ACC112 (cell line): ENCODE measurements around the gene FER1L5.
A peak's percentile ranks its signal among the peaks of the same experiment; 100 is the strongest.

ENCODE experiments used
- H2AFZ ChIP-seq: fragments of 200-600 bp; sonication (generic); one replicate; pipeline ENCODE4 v1.6.0; 2017; ENCODE audit warnings: antibody characterized with exemption, low read length; ENCODE audit not compliant: unreplicated experiment
- H3K27ac ChIP-seq: fragments of 200-600 bp; sonication (generic); 2 replicates; pipeline ENCODE4 v1.5.1; 2014; ENCODE audit warnings: low read depth, mild to moderate bottlenecking, antibody characterized with exemption, low read length, moderate library complexity
- H3K27me3 ChIP-seq: fragments of 200-600 bp; sonication (generic); 2 replicates; pipeline ENCODE4 v1.6.1; 2014; ENCODE audit warnings: mild to moderate bottlenecking, antibody characterized with exemption, low read length, moderate library complexity, mixed read lengths; ENCODE audit not compliant: insufficient read depth
- H3K36me3 ChIP-seq: fragments of 200-600 bp; sonication (generic); 2 replicates; pipeline ENCODE4 v1.6.1; 2016; ENCODE audit warnings: mild to moderate bottlenecking, antibody characterized with exemption, low read length, moderate library complexity, mixed read lengths; ENCODE audit not compliant: insufficient read depth
- H3K4me1 ChIP-seq: fragments of 200-600 bp; sonication (generic); one replicate; pipeline ENCODE4 v1.6.1; 2016; ENCODE audit warnings: low read length, mixed read lengths; ENCODE audit not compliant: insufficient read depth, unreplicated experiment, control insufficient read depth
- H3K4me3 ChIP-seq: fragments of 200-600 bp; sonication (generic); 2 replicates; pipeline ENCODE4 v1.5.1; 2014; ENCODE audit warnings: mild to moderate bottlenecking, low read depth, low read length
- H3K79me2 ChIP-seq: fragments of 200-600 bp; sonication (generic); one replicate; pipeline ENCODE4 v1.6.0; 2016; ENCODE audit warnings: low read length; ENCODE audit not compliant: control insufficient read depth, unreplicated experiment, insufficient read depth

Gene FER1L5

DNA sequence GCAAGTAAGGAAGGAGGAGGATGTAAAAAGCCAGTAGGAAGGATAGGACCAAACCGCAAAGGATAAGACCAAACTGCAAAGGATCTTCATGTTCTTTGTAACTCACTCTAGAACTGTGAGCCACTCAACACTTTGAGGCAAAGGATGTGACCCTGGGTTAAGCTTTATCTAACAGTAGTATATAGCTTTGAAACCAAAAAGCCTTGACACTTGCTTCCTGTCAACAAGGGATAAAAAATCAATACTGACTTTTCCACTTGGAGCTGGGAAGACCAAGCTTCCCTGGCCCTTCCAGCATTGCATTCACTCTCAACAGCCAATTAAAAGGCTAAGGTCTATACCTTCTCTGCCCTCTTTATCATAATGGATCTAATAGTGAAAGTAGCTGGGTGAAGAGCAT is 26.4 kb upstream of the FER1L5 start:
- Histone ChIP-seq H3K36me3 (peaks cover 16% of the 10 kb centered on the region), H3K4me1 (peaks cover 37% of the 10 kb centered on the region)

DNA sequence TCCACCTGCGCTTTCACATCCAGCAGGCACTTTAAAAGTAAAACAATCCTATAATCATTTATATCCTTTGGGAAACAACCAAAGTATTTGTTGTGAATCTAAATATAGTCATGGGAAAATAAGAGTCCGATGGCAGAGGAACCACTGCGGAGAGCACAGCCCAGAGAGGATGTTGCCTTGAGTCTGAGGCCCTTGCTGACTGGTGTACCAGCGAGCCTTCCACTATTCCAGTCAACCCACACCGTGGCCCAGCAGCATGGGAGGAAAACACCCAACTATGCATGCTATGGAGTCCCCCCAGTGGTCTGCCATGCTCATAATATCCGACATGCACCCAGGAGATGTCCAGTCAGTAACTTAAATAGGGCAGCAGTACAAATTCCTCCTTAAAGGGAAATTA is 26.0 kb upstream of the FER1L5 start:
- Histone ChIP-seq H2AFZ (no peak overlapping the region), H3K27me3 (no peaks in the 10 kb centered on the region), H3K36me3 (peaks cover 15% of the 10 kb centered on the region), H3K79me2 (peaks cover 12% of the 10 kb centered on the region), H3K4me3 (no peak overlapping the region), H3K4me1 (peaks cover 37% of the 10 kb centered on the region), H3K27ac (peak overlapping the region; percentile 90)

More for the DNA sequence above, 26.4 kb upstream of the FER1L5 start:
- Histone ChIP-seq H3K4me3 (no peak overlapping the region), H3K27ac (no peak overlapping the region), H3K27me3 (no peaks in the 10 kb centered on the region), H2AFZ (no peak overlapping the region), H3K79me2 (peaks cover 12% of the 10 kb centered on the region)

DNA sequence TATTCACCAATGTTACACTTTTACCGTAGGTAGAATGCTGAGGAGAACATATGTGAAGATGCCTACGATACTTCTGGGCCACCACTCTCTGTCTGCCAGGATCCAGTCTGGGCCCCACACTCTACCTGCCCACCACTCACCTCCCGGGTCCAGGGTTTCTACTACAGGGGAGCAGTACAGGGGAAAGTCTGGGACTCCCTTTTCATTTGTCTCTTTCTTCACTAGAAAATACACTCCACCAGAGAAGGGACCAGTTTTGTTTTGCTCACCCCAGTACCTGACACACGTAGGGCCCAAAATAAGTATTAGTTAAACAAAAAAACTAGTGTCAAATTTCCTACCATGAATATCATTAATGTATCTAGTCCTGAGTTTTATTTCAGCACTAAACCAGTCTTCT is 25.6 kb upstream of the FER1L5 start:
- Histone ChIP-seq H3K79me2 (peaks cover 12% of the 10 kb centered on the region), H3K4me1 (peaks cover 37% of the 10 kb centered on the region), H3K4me3 (no peak overlapping the region), H3K27me3 (no peaks in the 10 kb centered on the region), H2AFZ (peak overlapping the region; percentile 22), H3K27ac (peak overlapping the region; percentile 90), H3K36me3 (peaks cover 15% of the 10 kb centered on the region)

DNA sequence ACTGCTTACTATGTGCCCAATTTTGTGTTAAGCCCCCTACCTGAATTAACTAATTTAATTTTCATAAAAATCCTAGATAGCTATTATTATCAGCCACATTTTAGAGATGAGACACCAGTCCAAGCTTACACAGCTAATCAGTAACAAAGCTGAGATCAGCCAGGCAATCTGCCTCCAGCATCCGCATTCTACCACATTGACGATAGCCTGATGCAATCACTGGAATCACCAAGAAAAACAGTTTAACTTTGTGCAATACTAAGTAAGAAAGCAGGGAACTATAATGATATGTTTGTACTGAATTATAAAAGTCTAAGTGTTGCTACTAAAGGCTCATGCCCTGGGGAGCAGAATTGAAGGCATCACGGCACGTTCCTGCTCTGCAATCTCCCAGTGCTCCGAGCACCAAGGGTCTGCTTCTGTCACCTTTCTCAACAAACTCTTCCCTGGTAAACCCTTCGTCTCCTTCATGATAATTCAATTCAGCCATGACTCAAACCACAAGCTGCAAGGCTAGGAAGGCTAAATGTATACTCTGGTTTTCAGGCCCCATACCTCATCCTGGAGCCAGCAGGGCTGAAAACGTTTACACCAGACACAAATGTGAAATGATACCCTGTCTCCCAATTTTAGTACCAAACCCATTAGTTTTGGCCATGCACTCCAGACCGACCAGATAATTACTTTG is 23.8 kb upstream of the FER1L5 start:
- H3K79me2 ChIP-seq, result peaks cover 12% of the 10 kb centered on the region

DNA sequence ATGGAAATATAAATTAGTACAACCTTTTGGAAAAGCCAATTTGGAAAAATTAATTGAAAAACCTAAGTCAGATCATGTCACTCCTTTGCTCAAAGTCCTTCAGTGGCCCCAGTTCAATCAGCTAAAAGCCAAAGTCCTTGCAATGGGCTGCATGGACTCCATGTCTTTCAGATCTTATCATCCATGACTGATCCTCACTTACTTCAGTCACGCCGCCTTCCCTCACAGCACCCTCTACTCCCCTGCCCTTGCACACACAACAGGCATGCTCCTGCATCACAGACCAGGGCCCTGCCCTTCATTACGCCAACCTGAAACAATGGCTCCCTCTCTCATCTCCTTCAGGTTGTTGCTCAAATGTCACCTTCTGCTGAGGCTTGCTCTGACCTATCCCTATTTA is 20.0 kb upstream of the FER1L5 start:
- Histone ChIP-seq H3K79me2 (peaks cover 5% of the 10 kb centered on the region), H3K36me3 (peaks cover 17% of the 10 kb centered on the region)

More for the DNA sequence above, 23.8 kb upstream of the FER1L5 start:
- H3K27me3 ChIP-seq, result no peaks in the 10 kb centered on the region
- H3K4me1 ChIP-seq, result peaks cover 37% of the 10 kb centered on the region
- H2AFZ ChIP-seq, result no peak overlapping the region
- peak overlapping the region; percentile 90 for H3K27ac ChIP-seq
- H3K4me3 ChIP-seq, result 0 out of 2 replicates have a peak overlapping the region, but pooled peaks have one; percentile 33
- peaks cover 15% of the 10 kb centered on the region for H3K36me3 ChIP-seq

DNA sequence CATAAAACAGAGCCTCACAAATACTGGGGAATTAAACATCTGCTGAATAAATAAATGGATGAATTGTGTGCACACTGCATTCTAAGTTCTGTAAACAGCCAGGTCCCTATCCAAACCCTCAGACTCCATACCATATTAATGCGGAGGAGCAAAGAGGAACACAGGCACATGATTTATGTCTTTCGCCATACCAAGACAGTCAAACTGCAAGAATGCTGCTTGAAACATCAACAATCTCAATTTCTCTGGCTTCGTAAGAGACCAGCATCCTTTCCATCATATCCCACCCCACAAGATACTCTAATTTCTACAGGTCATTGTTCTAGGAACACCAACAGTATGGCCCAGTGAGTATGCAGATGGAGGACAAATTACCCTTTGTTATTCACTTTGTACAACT is 19.4 kb upstream of the FER1L5 start:
- H3K27me3 ChIP-seq, result no peaks in the 10 kb centered on the region
- no peak overlapping the region for H3K27ac ChIP-seq
- H3K79me2 ChIP-seq, result peaks cover 5% of the 10 kb centered on the region
- peaks cover 32% of the 10 kb centered on the region for H3K4me1 ChIP-seq
- no peak overlapping the region for H3K4me3 ChIP-seq
- peaks cover 21% of the 10 kb centered on the region for H3K36me3 ChIP-seq
- H2AFZ ChIP-seq, result no peak overlapping the region

More for the DNA sequence above, 20.0 kb upstream of the FER1L5 start:
- Histone ChIP-seq H2AFZ (no peak overlapping the region), H3K4me3 (no peak overlapping the region), H3K4me1 (peaks cover 37% of the 10 kb centered on the region), H3K27ac (no peak overlapping the region), H3K27me3 (no peaks in the 10 kb centered on the region)

DNA sequence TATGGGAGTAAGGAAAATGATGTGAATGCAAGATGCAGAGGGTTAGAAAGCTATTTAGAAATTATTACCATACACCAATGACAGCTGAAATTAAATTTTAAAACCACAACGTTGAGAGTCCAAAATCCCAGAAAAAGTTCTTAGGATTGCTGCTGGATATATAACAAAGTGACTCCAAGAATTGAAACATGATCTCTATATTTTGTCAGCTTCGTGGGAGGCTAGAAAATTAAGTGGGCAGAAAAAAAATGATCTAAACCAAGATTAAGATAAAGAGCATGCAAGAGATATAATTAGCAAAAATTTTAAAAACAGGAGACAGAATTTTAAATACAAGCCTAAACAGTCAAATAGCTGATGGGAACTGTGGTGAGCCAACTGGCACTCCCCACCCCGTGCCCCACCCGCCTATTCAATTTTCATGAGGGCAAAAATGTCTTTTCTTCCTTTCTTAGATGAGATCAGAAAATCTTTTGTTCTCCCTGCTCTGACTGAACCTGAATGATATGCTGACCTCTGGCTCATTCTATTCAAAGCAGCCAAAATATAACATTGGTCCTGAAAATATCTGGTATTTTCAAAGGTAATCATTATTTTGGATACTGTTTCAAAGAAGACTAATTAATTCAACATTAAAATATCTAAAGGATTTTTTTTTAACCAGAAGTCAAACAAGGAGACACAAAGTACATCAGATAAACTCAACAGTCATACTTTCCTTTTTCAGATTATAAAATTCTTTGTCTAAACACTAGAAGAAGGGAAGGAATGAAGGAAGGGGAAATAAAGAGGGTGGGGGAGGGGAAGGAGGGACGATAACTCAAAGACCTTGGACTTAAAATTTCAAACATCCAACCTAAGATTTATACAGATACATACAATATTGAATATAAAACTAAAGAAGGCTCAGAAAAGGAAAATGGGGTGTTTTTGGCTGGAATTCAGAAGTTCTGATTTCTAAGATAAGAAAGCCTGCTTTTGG is 16.7 kb upstream of the FER1L5 start:
- no peaks in the 10 kb centered on the region for H3K27me3 ChIP-seq
- peaks cover 35% of the 10 kb centered on the region for H3K36me3 ChIP-seq
- no peak overlapping the region for H2AFZ ChIP-seq
- peaks cover 3% of the 10 kb centered on the region for H3K79me2 ChIP-seq
- H3K27ac ChIP-seq, result peak overlapping the region; percentile 16
- peaks cover 15% of the 10 kb centered on the region for H3K4me1 ChIP-seq
- no peak overlapping the region for H3K4me3 ChIP-seq

DNA sequence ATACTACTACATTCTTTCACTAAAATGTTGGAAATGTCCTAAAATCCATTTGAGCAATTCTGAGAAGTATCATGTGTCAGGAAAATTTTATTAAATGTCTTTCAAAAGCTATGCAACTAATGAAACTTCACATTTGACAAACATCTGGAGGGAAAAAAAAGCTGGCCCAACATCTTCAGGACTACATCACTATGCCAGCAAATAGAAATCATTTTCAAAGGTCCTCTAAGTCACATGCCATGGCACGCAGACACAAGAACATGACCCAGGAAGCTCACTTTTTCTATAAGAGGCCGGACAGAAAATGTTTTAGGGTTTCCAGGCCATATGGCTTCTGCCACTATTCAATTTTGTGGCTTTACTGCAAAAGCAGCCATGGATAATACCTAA is 16.0 kb upstream of the FER1L5 start:
- Histone ChIP-seq H3K4me3 (no peak overlapping the region), H3K79me2 (peaks cover 3% of the 10 kb centered on the region), H2AFZ (no peak overlapping the region), H3K27me3 (no peaks in the 10 kb centered on the region), H3K36me3 (peaks cover 40% of the 10 kb centered on the region), H3K27ac (0 out of 2 replicates have a peak overlapping the region, but pooled peaks have one; percentile 16), H3K4me1 (peaks cover 15% of the 10 kb centered on the region)

DNA sequence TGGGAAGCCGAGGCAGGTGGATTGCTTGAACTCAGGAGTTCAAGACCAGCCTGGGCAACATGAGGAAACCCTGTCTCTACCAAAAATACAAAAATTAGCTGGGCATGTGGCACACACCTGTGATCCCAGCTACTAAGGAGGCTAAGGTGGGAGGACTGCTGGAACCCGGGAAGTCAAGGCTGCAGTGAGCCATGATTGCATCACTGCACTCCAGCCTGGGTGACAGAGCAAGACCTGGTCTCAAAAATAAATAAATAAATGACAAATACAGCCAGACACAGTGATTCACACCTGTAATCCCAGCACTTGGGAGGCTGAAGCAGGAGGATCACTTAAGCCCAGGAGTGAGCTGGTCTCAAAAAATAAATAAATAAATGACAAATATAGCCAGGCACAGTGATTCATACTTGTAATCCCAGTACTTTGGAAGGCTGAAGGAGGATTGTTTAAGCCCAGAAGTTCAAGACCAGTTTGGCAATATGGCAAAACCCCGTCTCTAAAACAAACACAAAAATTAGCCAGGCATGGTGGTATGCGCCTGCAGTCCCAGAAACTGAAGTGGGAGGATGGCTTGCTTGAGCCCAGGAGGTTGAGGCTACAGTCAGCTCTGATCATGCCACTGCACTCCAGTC is 10.6 kb upstream of the FER1L5 start:
- Histone ChIP-seq H3K4me1 (peaks cover 23% of the 10 kb centered on the region), H2AFZ (no peak overlapping the region), H3K27me3 (no peaks in the 10 kb centered on the region), H3K27ac (peak overlapping the region; percentile 58), H3K36me3 (peaks cover 33% of the 10 kb centered on the region), H3K4me3 (no peak overlapping the region), H3K79me2 (peaks cover 25% of the 10 kb centered on the region)

DNA sequence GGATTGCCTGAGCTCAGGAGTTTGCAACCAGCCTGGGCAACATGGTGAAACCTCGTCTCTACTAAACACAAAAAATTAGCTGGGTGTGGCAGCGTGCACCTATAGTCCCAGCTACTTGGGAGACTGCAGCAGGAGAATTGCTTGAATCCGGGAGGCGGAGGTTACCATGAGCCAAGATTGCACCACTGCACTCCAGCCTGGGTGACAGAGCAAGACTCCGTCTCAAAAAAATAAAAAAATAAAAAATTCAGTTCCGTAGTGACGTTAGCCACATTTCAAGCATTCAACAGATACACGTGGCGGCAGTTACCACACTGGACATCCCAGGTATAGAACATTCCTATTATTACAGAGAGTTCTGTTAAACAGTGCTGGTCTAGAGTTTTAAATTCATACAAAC is 8.9 kb upstream of the FER1L5 start:
- peaks cover 22% of the 10 kb centered on the region for H3K36me3 ChIP-seq

More for the DNA sequence above, 8.9 kb upstream of the FER1L5 start:
- H3K4me1 ChIP-seq, result peaks cover 23% of the 10 kb centered on the region
- H3K27me3 ChIP-seq, result no peaks in the 10 kb centered on the region
- H3K27ac ChIP-seq, result no peak overlapping the region
- H3K4me3 ChIP-seq, result no peak overlapping the region
- H3K79me2 ChIP-seq, result peaks cover 34% of the 10 kb centered on the region
- H2AFZ ChIP-seq, result no peak overlapping the region
